Measurements from ENCODE around the gene TMEM45A. TPM values are rescaled to one million over a fixed set of nuclear protein-coding genes. Genes with fewer than 3 reads are reported as not detected.

TMEM45A gene
- total and polyA plus RNA-seq, 3 donors from 2014 or later, result 12.2 to 56.0 (median 18.3) TPM

- TF ChIP-seq CTCF (IDR thresholded peaks at IDR 0.05) (no peak), POLR2A (IDR thresholded peaks at IDR 0.05) (no peak)
- 80 to 86% methylated on average over 2 of the region's 2 CpGs for WGBS, 2 donors
- intact Hi-C loops (cut with DNase I; ENCODE audit: low total_unique reads), result no loop called here
Observed at GRCh38 chr3:100516232-100516631, 23.8 kb downstream of the TMEM45A start.

GRCh38 chr3:100516838-100517237, 24.4 kb downstream of the TMEM45A start:
- Histone ChIP-seq H3K9me3 (no peaks in the 10 kb centered on the region), H3K36me3 (ENCODE audit: low read depth, missing control alignments) (no peaks in the 10 kb centered on the region), H3K27me3 (no peaks in the 10 kb centered on the region), H3K4me1 (no peaks in the 10 kb centered on the region), H3K27ac (no peak overlapping the region), H3K4me3 (no peak overlapping the region)
- intact Hi-C loops (cut with DNase I; ENCODE audit: low total_unique reads), result no loop called here
- TF ChIP-seq POLR2A (IDR thresholded peaks at IDR 0.05) (no peak), CTCF (IDR thresholded peaks at IDR 0.05) (no peak)
- no peak for DNase-seq
- WGBS, 2 donors, result 76 to 80% methylated on average over 4 of the region's 4 CpGs

More at GRCh38 chr3:100516232-100516631, 23.8 kb downstream of the TMEM45A start:
- no peaks in the 10 kb centered on the region for H3K4me1 ChIP-seq
- H3K27ac ChIP-seq, result no peak overlapping the region
- H3K36me3 ChIP-seq (ENCODE audit: low read depth, missing control alignments), result no peaks in the 10 kb centered on the region
- H3K9me3 ChIP-seq, result no peaks in the 10 kb centered on the region
- no peak for DNase-seq
- no peak overlapping the region for H3K4me3 ChIP-seq
- H3K27me3 ChIP-seq, result no peaks in the 10 kb centered on the region

- H3K4me3 ChIP-seq, result no peak overlapping the region
- H3K4me1 ChIP-seq, result no peaks in the 10 kb centered on the region
- intact Hi-C loops (cut with DNase I; ENCODE audit: low total_unique reads), result no loop called here
- H3K27me3 ChIP-seq, result no peaks in the 10 kb centered on the region
- no peak overlapping the region for H3K27ac ChIP-seq
- DNase-seq, result no peak
- WGBS, 2 donors, result 82 to 93% methylated on average over 6 of the region's 6 CpGs
- H3K9me3 ChIP-seq, result no peaks in the 10 kb centered on the region
- H3K36me3 ChIP-seq (ENCODE audit: low read depth, missing control alignments), result no peaks in the 10 kb centered on the region
- no peak for TF ChIP-seq POLR2A (IDR thresholded peaks at IDR 0.05)
- TF ChIP-seq CTCF (IDR thresholded peaks at IDR 0.05), result no peak
Observed at GRCh38 chr3:100517276-100517675, 24.9 kb downstream of the TMEM45A start.

GRCh38 chr3:100518244-100518643, 25.8 kb downstream of the TMEM45A start:
- Histone ChIP-seq H3K36me3 (ENCODE audit: low read depth, missing control alignments) (no peaks in the 10 kb centered on the region), H3K27me3 (no peaks in the 10 kb centered on the region), H3K4me3 (no peak overlapping the region), H3K4me1 (no peaks in the 10 kb centered on the region), H3K9me3 (no peaks in the 10 kb centered on the region), H3K27ac (no peak overlapping the region)
- no peak for TF ChIP-seq CTCF (IDR thresholded peaks at IDR 0.05)
- TF ChIP-seq POLR2A (IDR thresholded peaks at IDR 0.05), result no peak
- DNase-seq, result no peak
- intact Hi-C loops (cut with DNase I; ENCODE audit: low total_unique reads), result no loop called here

- intact Hi-C loops (cut with DNase I; ENCODE audit: low total_unique reads), result no loop called here
- TF ChIP-seq POLR2A (IDR thresholded peaks at IDR 0.05) (no peak), CTCF (IDR thresholded peaks at IDR 0.05) (no peak)
- H3K4me3 ChIP-seq, result no peak overlapping the region
- H3K27me3 ChIP-seq, result no peaks in the 10 kb centered on the region
- no peaks in the 10 kb centered on the region for H3K4me1 ChIP-seq
- no peaks in the 10 kb centered on the region for H3K9me3 ChIP-seq
- DNase-seq, result no peak
- WGBS, 2 donors, result 80% methylated on average over 4 of the region's 4 CpGs
- no peak overlapping the region for H3K27ac ChIP-seq
- no peaks in the 10 kb centered on the region for H3K36me3 ChIP-seq (ENCODE audit: low read depth, missing control alignments)
Observed at GRCh38 chr3:100518983-100519382, 26.6 kb downstream of the TMEM45A start.
